HCT116 (cell line): ENCODE results near the gene TXNDC9. TPM values are rescaled to one million over a fixed set of nuclear protein-coding genes. Genes with fewer than 3 reads are reported as not detected.

ENCODE experiments used
- ATAC-seq: fragments of 200-7000 bp; cut with Tn5 transposase; 2 replicates; pipeline ENCODE4 v1.9.1; 2020; ENCODE audit warnings: mild to moderate bottlenecking, moderate library complexity
- BruUV-seq: library from RNA; stranded (reverse); fragments of 400-500 nt; replicated peaks from 2 replicates; lab custom pipeline; 2021; lab: Mats Ljungman, UMichigan
- CTCF ChIA-PET: fragments of 300-600 bp; sonication (Branson Sonifier 250); formaldehyde crosslinking; loops from one replicate; lab custom pipeline; 2021; ENCODE audit warnings: antibody characterized with exemption; lab: Charles Lee
- POLR2A ChIA-PET: fragments of 300-600, 350-600 bp; sonication (Branson Sonifier 250); formaldehyde crosslinking; loops from one replicate; lab custom pipeline; 2021; ENCODE audit warnings: antibody characterized with exemption; lab: Charles Lee
- RAD21 ChIA-PET, 2 experiments: fragments of 300-600 bp; sonication (Branson Sonifier 250); formaldehyde crosslinking; loops; one replicate each; lab custom pipeline; 2023; ENCODE audit warnings: low total read pairs in 2 of 2; ENCODE audit not compliant: uncharacterized antibody in 2 of 2, unreplicated experiment in 2 of 2, low non-redundant PET in 1 of 2; lab: Charles Lee
- DNase-seq: peaks from one replicate; pipeline ENCODE4 v3.0.0-alpha.2; 2010; ENCODE audit warnings: low read depth, low spot score
- H2AFZ ChIP-seq: fragments of 200-600 bp; shearing (Covaris generic), sonication (generic); 2 replicates; pipeline ENCODE4 v1.6.1; 2017; ENCODE audit warnings: low read depth, mixed run types, mixed read lengths, antibody characterized with exemption, low read length; ENCODE audit not compliant: poor library complexity, severe bottlenecking
- H3K27ac ChIP-seq: 2 replicates; pipeline ENCODE4 v1.5.1; 2012; ENCODE audit warnings: low read depth, low read length
- H3K27me3 ChIP-seq: fragments of 200-600 bp; sonication (generic); 2 replicates; pipeline ENCODE4 v1.6.1; 2016; ENCODE audit warnings: mixed run types, low read length, mixed read lengths; ENCODE audit not compliant: insufficient read depth
- H3K36me3 ChIP-seq, 2 experiments: fragments of 200-500 bp in 1 of 2; fragments of 200-600 bp in 1 of 2; sonication (Bioruptor generic) in 1 of 2; sonication (generic) in 1 of 2; 2 replicates each; pipeline versions ENCODE4 v1.5.1 to v1.6.1; 2014 to 2016; ENCODE audit warnings: low read length in 2 of 2, inconsistent platforms in 1 of 2, mixed read lengths in 1 of 2, mixed run types in 1 of 2; ENCODE audit not compliant: insufficient read depth in 2 of 2, control insufficient read depth in 1 of 2
- H3K4me1 ChIP-seq, 2 experiments: fragments of 200-600 bp in 1 of 2; sonication (generic) in 1 of 2; 2 replicates each; pipeline versions ENCODE4 v1.5.1 to v1.6.1; 2012 to 2017; ENCODE audit warnings: low read length in 2 of 2, inconsistent platforms in 1 of 2, mild to moderate bottlenecking in 1 of 2, mixed read lengths in 1 of 2, mixed run types in 1 of 2, moderate library complexity in 1 of 2; ENCODE audit not compliant: insufficient read depth in 2 of 2, control insufficient read depth in 1 of 2
- H3K4me2 ChIP-seq: fragments of 200-600 bp; sonication (generic); 2 replicates; pipeline ENCODE4 v1.6.1; 2017; ENCODE audit warnings: mixed run types, low read length, mixed read lengths
- H3K4me3 ChIP-seq, 2 experiments: fragments of 200-600 bp in 1 of 2; sonication (generic) in 1 of 2; replicated peaks in 1 of 2; 2 replicates each; pipeline ENCODE4 v1.5.1; 2011 to 2016; ENCODE audit warnings: low read length in 2 of 2, control low read depth in 1 of 2, low read depth in 1 of 2, mild to moderate bottlenecking in 1 of 2, mixed read lengths in 1 of 2, mixed run types in 1 of 2
- H3K79me2 ChIP-seq: fragments of 200-600 bp; sonication (generic); 2 replicates; pipeline ENCODE4 v1.6.1; 2017; ENCODE audit warnings: mild to moderate bottlenecking, mixed run types, low read length, moderate library complexity, mixed read lengths; ENCODE audit not compliant: insufficient read depth
- H3K9ac ChIP-seq: fragments of 200-600 bp; sonication (generic); 2 replicates; pipeline ENCODE4 v1.6.1; 2016; ENCODE audit warnings: low read length, mixed read lengths
- H3K9me2 ChIP-seq: fragments of 200-600 bp; sonication (generic), shearing (Covaris generic); 2 replicates; pipeline ENCODE4 v1.6.1; 2017; ENCODE audit warnings: mixed run types, mild to moderate bottlenecking, moderate library complexity; ENCODE audit not compliant: insufficient read depth
- H3K9me3 ChIP-seq, 2 experiments: fragments of 200-500 bp in 1 of 2; fragments of 200-600 bp in 1 of 2; sonication (Bioruptor generic) in 1 of 2; sonication (generic) in 1 of 2; 2 replicates each; pipeline ENCODE4 v1.6.1; 2014 to 2017; ENCODE audit warnings: low read length in 2 of 2, mixed read lengths in 2 of 2, inconsistent platforms in 1 of 2, low read depth in 1 of 2, mild to moderate bottlenecking in 1 of 2, mixed run types in 1 of 2, moderate library complexity in 1 of 2; ENCODE audit not compliant: control insufficient read depth in 1 of 2, insufficient read depth in 1 of 2
- H4K20me1 ChIP-seq: fragments of 200-600 bp; sonication (generic), shearing (Covaris generic); 2 replicates; pipeline ENCODE4 v1.6.1; 2017; ENCODE audit warnings: mixed run types, mild to moderate bottlenecking, moderate library complexity; ENCODE audit not compliant: insufficient read depth
- FOSL1 ChIP-seq: IDR thresholded peaks from 2 replicates; pipeline ENCODE4 v1.6.1; 2012; ENCODE audit warnings: low read depth
- SIN3A ChIP-seq: IDR thresholded peaks from 2 replicates; pipeline ENCODE4 v1.6.1; 2012; ENCODE audit warnings: low read depth
- SP1 ChIP-seq: IDR thresholded peaks from 2 replicates; pipeline ENCODE4 v1.6.1; 2012; ENCODE audit warnings: low read depth
- ZFX ChIP-seq: fragments of 450-650 bp; IDR thresholded peaks from 2 replicates; pipeline ENCODE4 v1.6.1; 2017
- intact Hi-C: fragments of 100-400 bp; cut with micrococcal nuclease; formaldehyde crosslinking; loops from 2 replicates; pipeline ENCODE4 v1.10.0; 2022
- total RNA-seq: library from RNA; stranded (reverse); gene quantifications from one replicate; pipeline ENCODE4 v1.2.1, GENCODE V29; 2021; ENCODE audit not compliant: unreplicated experiment
- TF ChIP-seq, protein P1 (sequence below): IDR thresholded peaks from 2 replicates; pipeline ENCODE4 v1.6.1; 2012
- TF ChIP-seq, protein P2 (sequence below): IDR thresholded peaks from 2 replicates; pipeline ENCODE4 v1.6.1; 2011; ENCODE audit warnings: mild to moderate bottlenecking, low read length, moderate library complexity; ENCODE audit not compliant: insufficient replicate concordance; ENCODE audit errors: extremely low read depth
- TF ChIP-seq, protein P3 (sequence below), 3 experiments: fragments of 200-600 bp in 1 of 3; sonication (generic) in 1 of 3; IDR thresholded peaks in 2 of 3; conservative IDR thresholded peaks in 1 of 3; 2 replicates each; pipeline ENCODE4 v1.5.1; 2012 to 2017; ENCODE audit warnings: low read depth in 2 of 3, low read length in 2 of 3, antibody characterized with exemption in 1 of 3, borderline replicate concordance in 1 of 3, control low read depth in 1 of 3, mild to moderate bottlenecking in 1 of 3, mixed read lengths in 1 of 3, mixed run types in 1 of 3, moderate library complexity in 1 of 3; ENCODE audit not compliant: insufficient read depth in 1 of 3

The TXNDC9 gene
- total RNA-seq, 1 experiment from 2014 or later = 18.3 TPM

DNA sequence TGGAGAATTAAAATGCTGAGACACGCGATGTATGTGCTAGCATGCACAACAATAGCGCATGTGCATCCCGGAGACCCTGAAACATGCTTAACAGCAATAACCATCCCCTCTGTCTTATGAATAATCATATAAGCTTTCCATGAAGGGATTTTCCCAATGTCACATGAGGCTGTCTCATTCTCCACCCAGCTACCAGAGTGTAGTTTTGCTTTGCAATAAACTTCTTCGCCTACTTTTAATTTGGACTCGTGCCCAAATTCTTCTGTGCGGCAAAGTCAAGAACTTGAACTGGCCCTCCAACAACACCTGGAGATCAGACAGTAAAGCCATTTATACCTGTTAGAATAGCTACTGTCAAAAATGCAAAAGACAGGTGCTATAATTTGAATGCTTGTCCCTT, 50.6 kb downstream of the TXNDC9 start:
- Histone ChIP-seq H3K4me1 (no peaks in the 10 kb centered on the region), H4K20me1 (no peaks in the 10 kb centered on the region), H3K36me3 (peaks cover 9 to 10% of the 10 kb centered on the region in 2 experiments), H3K4me3 (no peak overlapping the region), H3K9me3 (no peaks in the 10 kb centered on the region), H3K79me2 (no peaks in the 10 kb centered on the region), H3K27me3 (no peaks in the 10 kb centered on the region), H3K9ac (no peak overlapping the region), H3K9me2 (no peaks in the 10 kb centered on the region), H2AFZ (no peak overlapping the region), H3K27ac (no peak overlapping the region), H3K4me2 (no peak overlapping the region)
- intact Hi-C loops = no loop called here
- DNase-seq (no peak), ATAC-seq (no peak)
- TF ChIP-seq, protein P1, sequence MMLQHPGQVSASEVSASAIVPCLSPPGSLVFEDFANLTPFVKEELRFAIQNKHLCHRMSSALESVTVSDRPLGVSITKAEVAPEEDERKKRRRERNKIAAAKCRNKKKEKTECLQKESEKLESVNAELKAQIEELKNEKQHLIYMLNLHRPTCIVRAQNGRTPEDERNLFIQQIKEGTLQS = no peak
- no peak for TF ChIP-seq SIN3A
- TF ChIP-seq, protein P2, sequence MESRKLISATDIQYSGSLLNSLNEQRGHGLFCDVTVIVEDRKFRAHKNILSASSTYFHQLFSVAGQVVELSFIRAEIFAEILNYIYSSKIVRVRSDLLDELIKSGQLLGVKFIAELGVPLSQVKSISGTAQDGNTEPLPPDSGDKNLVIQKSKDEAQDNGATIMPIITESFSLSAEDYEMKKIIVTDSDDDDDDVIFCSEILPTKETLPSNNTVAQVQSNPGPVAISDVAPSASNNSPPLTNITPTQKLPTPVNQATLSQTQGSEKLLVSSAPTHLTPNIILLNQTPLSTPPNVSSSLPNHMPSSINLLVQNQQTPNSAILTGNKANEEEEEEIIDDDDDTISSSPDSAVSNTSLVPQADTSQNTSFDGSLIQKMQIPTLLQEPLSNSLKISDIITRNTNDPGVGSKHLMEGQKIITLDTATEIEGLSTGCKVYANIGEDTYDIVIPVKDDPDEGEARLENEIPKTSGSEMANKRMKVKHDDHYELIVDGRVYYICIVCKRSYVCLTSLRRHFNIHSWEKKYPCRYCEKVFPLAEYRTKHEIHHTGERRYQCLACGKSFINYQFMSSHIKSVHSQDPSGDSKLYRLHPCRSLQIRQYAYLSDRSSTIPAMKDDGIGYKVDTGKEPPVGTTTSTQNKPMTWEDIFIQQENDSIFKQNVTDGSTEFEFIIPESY = no peak
- TF ChIP-seq SP1 = no peak
- no peak for TF ChIP-seq FOSL1
- TF ChIP-seq ZFX = no peak
- TF ChIP-seq, protein P3, sequence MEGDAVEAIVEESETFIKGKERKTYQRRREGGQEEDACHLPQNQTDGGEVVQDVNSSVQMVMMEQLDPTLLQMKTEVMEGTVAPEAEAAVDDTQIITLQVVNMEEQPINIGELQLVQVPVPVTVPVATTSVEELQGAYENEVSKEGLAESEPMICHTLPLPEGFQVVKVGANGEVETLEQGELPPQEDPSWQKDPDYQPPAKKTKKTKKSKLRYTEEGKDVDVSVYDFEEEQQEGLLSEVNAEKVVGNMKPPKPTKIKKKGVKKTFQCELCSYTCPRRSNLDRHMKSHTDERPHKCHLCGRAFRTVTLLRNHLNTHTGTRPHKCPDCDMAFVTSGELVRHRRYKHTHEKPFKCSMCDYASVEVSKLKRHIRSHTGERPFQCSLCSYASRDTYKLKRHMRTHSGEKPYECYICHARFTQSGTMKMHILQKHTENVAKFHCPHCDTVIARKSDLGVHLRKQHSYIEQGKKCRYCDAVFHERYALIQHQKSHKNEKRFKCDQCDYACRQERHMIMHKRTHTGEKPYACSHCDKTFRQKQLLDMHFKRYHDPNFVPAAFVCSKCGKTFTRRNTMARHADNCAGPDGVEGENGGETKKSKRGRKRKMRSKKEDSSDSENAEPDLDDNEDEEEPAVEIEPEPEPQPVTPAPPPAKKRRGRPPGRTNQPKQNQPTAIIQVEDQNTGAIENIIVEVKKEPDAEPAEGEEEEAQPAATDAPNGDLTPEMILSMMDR (IDR thresholded peaks at IDR 0.05 in 2 of 3, conservative IDR thresholded peaks at IDR 0.05 in 1 of 3; ENCODE audit: borderline replicate concordance in 1 of 3, insufficient read depth in 1 of 3, low read depth in 2 of 3, low read length in 2 of 3) = no peak
- CTCF ChIA-PET = no interaction called here
- RAD21 ChIA-PET = no interaction called here
- POLR2A ChIA-PET = no interaction called here
- no TSS peak for BruUV-seq
